OCI-M2 (cell line): ENCODE data around the gene KIF26A.

Experiments
- DNase-seq: peaks from one replicate; lab custom pipeline; 2025; ENCODE audit not compliant: unreplicated experiment; lab: John Stamatoyannopoulos, UW

Gene KIF26A

GRCh38 chr14:104101086-104101621, 37.2 kb upstream of the KIF26A start:
- DNase-seq: no peak

- DNase-seq: no peak
Measured at GRCh38 chr14:104101651-104102281, 36.6 kb upstream of the KIF26A start.

GRCh38 chr14:104102282-104102914, 36.0 kb upstream of the KIF26A start:
- DNase-seq: no peak

- no peak for DNase-seq
Measured at GRCh38 chr14:104103061-104103445, 35.3 kb upstream of the KIF26A start.

GRCh38 chr14:104103446-104104075, 34.8 kb upstream of the KIF26A start:
- no peak for DNase-seq

- DNase-seq: no peak
Measured at GRCh38 chr14:104104076-104104901, 34.1 kb upstream of the KIF26A start.

- no peak for DNase-seq
Measured at GRCh38 chr14:104105071-104105821, 33.1 kb upstream of the KIF26A start.

GRCh38 chr14:104105822-104106470, 32.4 kb upstream of the KIF26A start:
- no peak for DNase-seq

- DNase-seq: no peak
Measured at GRCh38 chr14:104106471-104106991, 31.9 kb upstream of the KIF26A start.

- no peak for DNase-seq
Measured at GRCh38 chr14:104107101-104107581, 31.2 kb upstream of the KIF26A start.

GRCh38 chr14:104107611-104108569, 30.5 kb upstream of the KIF26A start:
- no peak for DNase-seq

GRCh38 chr14:104108570-104109541, 29.5 kb upstream of the KIF26A start:
- DNase-seq: no peak

GRCh38 chr14:104109731-104110361, 28.5 kb upstream of the KIF26A start:
- DNase-seq: no peak

- no peak for DNase-seq
Measured at GRCh38 chr14:104110491-104111209, 27.7 kb upstream of the KIF26A start.

GRCh38 chr14:104111301-104112112, 26.9 kb upstream of the KIF26A start:
- no peak for DNase-seq
